Mesenchymal stem cell (in vitro differentiated cells and primary cell): ENCODE results near the gene DRC7.

Experiments
- DNase-seq: peaks from one replicate; pipeline ENCODE4 v3.0.0-alpha.2; 2013
- H2AFZ ChIP-seq: one replicate; pipeline ENCODE4 v1.6.1; 2013; ENCODE audit warnings: low read depth, mild to moderate bottlenecking, control low read depth, inconsistent platforms, low read length, moderate library complexity
- H2AK5ac ChIP-seq: 2 replicates; pipeline ENCODE4 v1.6.1; 2013; ENCODE audit warnings: low read length, moderate library complexity, mild to moderate bottlenecking, inconsistent platforms; ENCODE audit not compliant: severe bottlenecking
- H2BK120ac ChIP-seq: one replicate; pipeline ENCODE4 v1.6.1; 2013; ENCODE audit warnings: low read depth, mild to moderate bottlenecking, inconsistent platforms, low read length, moderate library complexity
- H2BK12ac ChIP-seq, 2 experiments: one replicate each; pipeline ENCODE4 v1.6.1; 2013; ENCODE audit warnings: inconsistent platforms in 2 of 2, low read length in 2 of 2, mild to moderate bottlenecking in 2 of 2, moderate library complexity in 2 of 2, control low read depth in 1 of 2
- H2BK15ac ChIP-seq: one replicate; pipeline ENCODE4 v1.6.1; 2013; ENCODE audit warnings: mild to moderate bottlenecking, low read depth, inconsistent platforms; ENCODE audit not compliant: poor library complexity, severe bottlenecking
- H2BK5ac ChIP-seq: 2 replicates; pipeline ENCODE4 v1.6.1; 2013; ENCODE audit warnings: low read depth, mild to moderate bottlenecking, low read length, control low read depth, inconsistent platforms; ENCODE audit not compliant: poor library complexity, severe bottlenecking
- H3K14ac ChIP-seq, 2 experiments: one replicate each; pipeline ENCODE4 v1.6.1; 2013; ENCODE audit warnings: inconsistent platforms in 2 of 2, low read length in 2 of 2, control low read depth in 1 of 2, mild to moderate bottlenecking in 1 of 2, moderate library complexity in 1 of 2
- H3K18ac ChIP-seq, 2 experiments: one replicate each; pipeline ENCODE4 v1.6.1; 2013; ENCODE audit warnings: inconsistent platforms in 2 of 2, low read length in 2 of 2, control low read depth in 1 of 2, low read depth in 1 of 2, mild to moderate bottlenecking in 1 of 2
- H3K23ac ChIP-seq, 2 experiments: one replicate each; pipeline ENCODE4 v1.6.1; 2013; ENCODE audit warnings: inconsistent platforms in 2 of 2, low read length in 2 of 2, mild to moderate bottlenecking in 2 of 2, moderate library complexity in 2 of 2, control low read depth in 1 of 2
- H3K27ac ChIP-seq: 2 replicates; pipeline ENCODE4 v1.5.1; 2013; ENCODE audit warnings: mild to moderate bottlenecking, moderate library complexity, low read length, control low read depth, inconsistent platforms; ENCODE audit not compliant: poor library complexity, severe bottlenecking
- H3K27me3 ChIP-seq, 2 experiments: 2 replicates each; pipeline versions ENCODE4 v1.6.1 to v1.7.0; 2013; ENCODE audit warnings: low read length in 2 of 2, mild to moderate bottlenecking in 2 of 2, moderate library complexity in 2 of 2, control low read depth in 1 of 2, inconsistent platforms in 1 of 2; ENCODE audit not compliant: control insufficient read depth in 1 of 2, insufficient read depth in 1 of 2
- H3K36me3 ChIP-seq, 2 experiments: 2 replicates each; pipeline versions ENCODE4 v1.6.1 to v1.7.0; 2013; ENCODE audit warnings: low read length in 2 of 2, control low read depth in 1 of 2, inconsistent platforms in 1 of 2, low read depth in 1 of 2, mild to moderate bottlenecking in 1 of 2; ENCODE audit not compliant: insufficient read depth in 2 of 2, control insufficient read depth in 1 of 2
- H3K4ac ChIP-seq, 2 experiments: one replicate each; pipeline ENCODE4 v1.6.1; 2013; ENCODE audit warnings: inconsistent platforms in 2 of 2, low read length in 2 of 2, mild to moderate bottlenecking in 2 of 2, moderate library complexity in 2 of 2, control low read depth in 1 of 2, low read depth in 1 of 2
- H3K4me1 ChIP-seq: 2 replicates; pipeline ENCODE4 v1.6.1; 2013; ENCODE audit warnings: low read depth, low read length, control low read depth; ENCODE audit not compliant: control insufficient read depth, insufficient read depth
- H3K4me2 ChIP-seq: 2 replicates; pipeline ENCODE4 v1.6.1; 2013; ENCODE audit warnings: low read length, mild to moderate bottlenecking, inconsistent platforms; ENCODE audit not compliant: poor library complexity, severe bottlenecking
- H3K4me3 ChIP-seq, 2 experiments: 2 replicates each; pipeline versions ENCODE4 v1.5.1 to v1.7.0; 2013; ENCODE audit warnings: low read length in 2 of 2, mild to moderate bottlenecking in 2 of 2, control low read depth in 1 of 2, low read depth in 1 of 2; ENCODE audit not compliant: insufficient read depth in 1 of 2
- H3K79me1 ChIP-seq: replicated peaks from 2 replicates; pipeline ENCODE4 v1.6.1; 2013; ENCODE audit warnings: mild to moderate bottlenecking, control low read depth, low read length, inconsistent platforms; ENCODE audit not compliant: poor library complexity, severe bottlenecking
- H3K9ac ChIP-seq: 2 replicates; pipeline ENCODE4 v1.7.0; 2013; ENCODE audit warnings: mild to moderate bottlenecking, low read length, moderate library complexity
- H3K9me3 ChIP-seq: 2 replicates; pipeline ENCODE4 v1.7.0; 2013; ENCODE audit warnings: mild to moderate bottlenecking, low read length; ENCODE audit not compliant: control insufficient read depth
- H4K8ac ChIP-seq: one replicate; pipeline ENCODE4 v1.6.1; 2013; ENCODE audit warnings: inconsistent platforms, mild to moderate bottlenecking, low read length, moderate library complexity
- H4K91ac ChIP-seq: one replicate; pipeline ENCODE4 v1.6.1; 2013; ENCODE audit warnings: mild to moderate bottlenecking, low read length, inconsistent platforms
- WGBS: methylation state at CpG from one replicate; pipeline ENCODE4 v1.1.7; 2013; ENCODE audit warnings: mixed read lengths; 5-methylcytosine and 5-hydroxymethylcytosine counted together

DRC7 gene

DNA sequence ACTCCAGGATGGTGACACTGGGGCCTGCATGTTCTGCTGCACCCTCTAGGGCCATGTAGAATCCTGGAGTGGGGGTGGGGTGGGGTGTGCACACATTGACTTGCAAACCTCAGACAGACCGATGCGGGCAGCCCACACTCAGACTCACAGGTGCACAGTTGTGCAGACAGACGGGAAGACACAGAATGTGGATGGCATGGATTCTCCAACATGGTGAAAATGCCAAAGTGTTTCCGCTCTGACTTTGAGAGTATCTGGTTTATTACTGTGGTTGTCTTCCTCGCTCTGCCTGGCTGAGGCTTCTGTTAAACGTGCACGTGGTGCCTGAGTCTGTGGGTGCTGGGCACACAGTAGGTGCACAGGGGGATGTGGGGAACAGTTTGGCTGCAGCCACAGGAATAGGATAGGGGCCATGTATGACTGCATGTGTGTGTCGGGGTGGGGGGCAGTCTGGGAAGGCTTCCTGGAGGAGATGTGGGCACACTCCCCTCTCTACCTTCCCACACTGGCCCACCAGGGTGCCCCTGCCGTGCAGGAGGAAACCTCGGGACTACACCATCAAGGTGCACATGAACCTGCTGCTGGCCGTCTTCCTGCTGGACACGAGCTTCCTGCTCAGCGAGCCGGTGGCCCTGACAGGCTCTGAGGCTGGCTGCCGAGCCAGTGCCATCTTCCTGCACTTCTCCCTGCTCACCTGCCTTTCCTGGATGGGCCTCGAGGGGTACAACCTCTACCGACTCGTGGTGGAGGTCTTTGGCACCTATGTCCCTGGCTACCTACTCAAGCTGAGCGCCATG, 35.5 kb upstream of the DRC7 start:
- 78% methylated on average over 18 of the region's 19 CpGs for WGBS
- H3K4me1 ChIP-seq: peaks cover 9% of the 10 kb centered on the region

DNA sequence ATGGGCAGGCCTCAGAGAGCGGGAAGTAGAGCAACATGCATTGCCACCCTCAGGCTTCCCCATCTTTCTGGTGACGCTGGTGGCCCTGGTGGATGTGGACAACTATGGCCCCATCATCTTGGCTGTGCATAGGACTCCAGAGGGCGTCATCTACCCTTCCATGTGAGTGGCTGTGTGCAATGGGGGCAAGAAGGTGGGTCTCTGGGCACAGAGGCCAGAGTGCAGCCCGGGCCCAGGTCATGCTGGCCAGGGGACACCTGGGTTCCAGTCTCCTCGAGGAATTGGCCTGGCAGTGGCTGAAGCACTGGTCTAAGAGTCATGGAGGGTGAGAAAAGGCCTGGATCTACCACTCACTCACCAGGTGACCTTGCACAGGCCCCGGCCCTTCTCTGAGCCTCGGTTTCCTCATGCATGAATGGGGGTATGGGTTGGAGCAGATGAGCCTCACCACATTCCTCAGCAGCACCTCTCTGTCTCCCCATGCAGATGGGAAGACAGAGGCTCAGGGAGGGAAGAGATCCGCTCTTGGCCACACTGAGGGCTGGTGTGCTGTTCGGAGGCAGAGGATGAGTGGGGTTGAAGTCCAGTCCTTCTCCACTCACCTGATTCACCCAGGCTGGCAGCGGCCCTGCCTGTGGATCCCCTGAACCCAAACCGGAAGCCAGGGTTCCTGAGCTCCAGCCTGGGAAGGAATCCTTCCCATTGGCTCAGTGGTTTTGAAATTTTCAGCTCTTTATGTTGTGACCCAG, 33.7 kb upstream of the DRC7 start:
- Histone ChIP-seq H3K36me3 (peaks cover 25 to 87% of the 10 kb centered on the region in 2 experiments), H3K27me3 (no peaks in the 10 kb centered on the region), H3K18ac (no peak overlapping the region), H4K91ac (no peak overlapping the region), H3K9me3 (no peaks in the 10 kb centered on the region), H2BK15ac (no peak overlapping the region), H2BK12ac (no peak overlapping the region), H2BK5ac (no peak overlapping the region), H2AFZ (no peak overlapping the region), H3K4me2 (no peak overlapping the region), H4K8ac (no peak overlapping the region), H3K23ac (no peak overlapping the region), H3K79me1 (no peaks in the 10 kb centered on the region), H2BK120ac (no peak overlapping the region), H3K27ac (no peak overlapping the region), H3K14ac (no peak overlapping the region), H3K4me1 (peaks cover 7% of the 10 kb centered on the region), H3K4me3 (no peak overlapping the region), H3K4ac (no peak overlapping the region), H2AK5ac (no peak overlapping the region), H3K9ac (no peak overlapping the region)
- 89% methylated on average over 10 of the region's 11 CpGs for WGBS
- DNase-seq: no peak

More for the DNA sequence above, 35.5 kb upstream of the DRC7 start:
- H3K4ac ChIP-seq: no peak overlapping the region
- H3K4me3 ChIP-seq: no peak overlapping the region
- no peak overlapping the region for H4K91ac ChIP-seq
- H2BK120ac ChIP-seq: no peak overlapping the region
- H3K18ac ChIP-seq: no peak overlapping the region
- no peak overlapping the region for H3K9ac ChIP-seq
- H3K27ac ChIP-seq: no peak overlapping the region
- H2BK15ac ChIP-seq: no peak overlapping the region
- no peak overlapping the region for H4K8ac ChIP-seq
- no peaks in the 10 kb centered on the region for H3K79me1 ChIP-seq
- H2AFZ ChIP-seq: no peak overlapping the region
- DNase-seq: no peak
- no peak overlapping the region for H2BK12ac ChIP-seq
- no peaks in the 10 kb centered on the region for H3K9me3 ChIP-seq
- H3K4me2 ChIP-seq: no peak overlapping the region
- H3K14ac ChIP-seq: no peak overlapping the region
- H3K23ac ChIP-seq: no peak overlapping the region
- H3K27me3 ChIP-seq: no peaks in the 10 kb centered on the region
- H2AK5ac ChIP-seq: no peak overlapping the region
- no peak overlapping the region for H2BK5ac ChIP-seq
- H3K36me3 ChIP-seq: peaks cover 22 to 84% of the 10 kb centered on the region in 2 experiments

DNA sequence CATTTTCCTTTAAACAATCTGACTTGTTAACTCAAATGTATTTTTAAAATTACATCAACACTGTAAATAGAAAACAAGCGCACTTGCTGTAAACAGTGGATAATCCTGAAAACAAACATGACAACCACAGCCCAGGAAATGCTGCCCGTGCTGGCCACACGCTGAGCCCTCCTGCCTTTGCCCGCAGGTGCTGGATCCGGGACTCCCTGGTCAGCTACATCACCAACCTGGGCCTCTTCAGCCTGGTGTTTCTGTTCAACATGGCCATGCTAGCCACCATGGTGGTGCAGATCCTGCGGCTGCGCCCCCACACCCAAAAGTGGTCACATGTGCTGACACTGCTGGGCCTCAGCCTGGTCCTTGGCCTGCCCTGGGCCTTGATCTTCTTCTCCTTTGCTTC, 33.1 kb upstream of the DRC7 start:
- Histone ChIP-seq H3K14ac (no peak overlapping the region), H3K18ac (no peak overlapping the region), H4K8ac (no peak overlapping the region), H3K27me3 (no peaks in the 10 kb centered on the region), H3K9ac (no peak overlapping the region), H3K36me3 (peaks cover 25 to 86% of the 10 kb centered on the region in 2 experiments), H2AFZ (no peak overlapping the region), H3K23ac (no peak overlapping the region), H3K4ac (no peak overlapping the region), H2BK5ac (no peak overlapping the region), H4K91ac (no peak overlapping the region), H2BK15ac (no peak overlapping the region), H2AK5ac (no peak overlapping the region), H2BK12ac (peak overlapping the region in 1 of 2 experiments; percentile 6), H3K27ac (no peak overlapping the region), H3K79me1 (no peaks in the 10 kb centered on the region), H3K4me2 (no peak overlapping the region), H3K9me3 (no peaks in the 10 kb centered on the region), H2BK120ac (no peak overlapping the region), H3K4me1 (peaks cover 7% of the 10 kb centered on the region), H3K4me3 (no peak overlapping the region)
- no peak for DNase-seq
- 77% methylated on average over 7 of the region's 7 CpGs for WGBS
